HG02798 (cell line): ENCODE measurements around the gene LRRC36.
A peak's percentile ranks its signal among the peaks of the same experiment; 100 is the strongest.

Experiments used
- ATAC-seq: cut with Tn5 transposase; IDR thresholded peaks from one replicate; pipeline ENCODE4 v1.9.1; 2021; ENCODE audit warnings: mild to moderate bottlenecking; ENCODE audit not compliant: unreplicated experiment, poor library complexity

LRRC36 gene, protein sequence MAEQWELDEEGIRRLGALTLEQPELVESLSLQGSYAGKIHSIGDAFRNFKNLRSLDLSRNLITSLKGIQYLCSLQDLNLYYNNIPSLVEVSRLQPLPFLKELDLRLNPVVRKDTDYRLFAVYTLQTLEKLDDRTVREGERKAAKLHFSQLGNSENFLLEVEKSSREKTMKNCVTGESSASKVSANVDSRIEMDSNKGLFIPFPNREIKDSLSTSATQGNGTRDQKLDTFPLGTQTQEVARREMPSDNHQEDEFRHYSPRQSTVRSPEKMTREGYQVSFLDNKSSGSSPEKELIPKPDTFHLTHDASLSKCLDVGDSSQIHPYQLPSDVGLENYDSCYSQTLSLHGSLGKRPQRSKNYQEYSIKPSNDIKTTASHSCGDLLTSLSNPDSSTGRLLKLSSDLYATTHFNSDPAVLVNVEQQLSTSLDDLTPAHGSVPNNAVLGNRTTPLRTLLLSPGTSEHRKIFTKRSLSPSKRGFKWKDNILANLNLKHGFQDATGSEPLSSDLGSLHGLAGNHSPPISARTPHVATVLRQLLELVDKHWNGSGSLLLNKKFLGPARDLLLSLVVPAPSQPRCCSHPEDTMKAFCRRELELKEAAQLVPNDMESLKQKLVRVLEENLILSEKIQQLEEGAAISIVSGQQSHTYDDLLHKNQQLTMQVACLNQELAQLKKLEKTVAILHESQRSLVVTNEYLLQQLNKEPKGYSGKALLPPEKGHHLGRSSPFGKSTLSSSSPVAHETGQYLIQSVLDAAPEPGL

GRCh38 chr16:67326472-67327309 lies at the start of gene LRRC36, which contains the start of gene KCTD19:
TSS of gene LRRC36 (plus strand) at chr16:67326815. CDS start at chr16:67326863, 48 bp downstream.
TSS of gene KCTD19 (minus strand) at chr16:67326741. CDS start at chr16:67326707, 34 bp downstream.
- no peak for ATAC-seq

DNA sequence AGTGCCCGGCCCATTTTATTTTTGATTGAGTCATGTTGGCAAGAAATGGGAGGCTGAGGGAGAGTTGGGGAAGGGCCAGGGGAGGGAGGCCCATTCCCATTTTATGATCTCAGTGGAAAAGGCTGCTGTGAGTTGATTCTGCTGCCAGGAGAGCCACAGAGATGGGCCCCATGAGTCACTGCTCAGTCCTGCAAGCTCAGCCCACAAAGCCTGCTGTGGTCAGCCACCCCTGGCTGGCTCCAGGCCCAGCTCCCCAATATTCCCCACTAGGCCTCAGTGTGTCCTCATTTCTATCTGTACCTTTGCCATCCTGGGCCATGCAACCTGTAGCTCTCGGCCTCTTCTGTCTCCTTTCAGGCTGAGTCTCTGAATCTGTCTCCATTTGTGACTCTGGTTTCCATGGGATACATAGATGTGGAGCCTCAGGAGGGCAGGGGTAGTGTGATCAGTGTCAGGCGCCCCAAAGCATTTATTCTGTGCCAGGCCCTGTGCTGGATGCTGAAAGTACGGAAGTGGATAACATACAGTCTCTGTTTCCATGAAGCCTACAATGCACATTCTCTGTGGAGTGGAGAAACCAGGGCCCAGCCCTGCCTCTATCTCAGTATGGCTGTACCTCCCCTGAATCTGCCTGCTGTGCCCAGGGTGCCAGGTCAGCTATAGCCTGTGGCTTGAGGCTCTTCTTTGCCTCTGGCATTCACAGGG lies 49.2 kb upstream of the LRRC36 start:
- no peak for ATAC-seq

- no peak for ATAC-seq
These were observed 48.4 kb upstream of the LRRC36 start for GRCh38 chr16:67277999-67278772.

- ATAC-seq: peak; percentile 31
These were observed 47.8 kb upstream of the LRRC36 start for GRCh38 chr16:67278773-67279295.

DNA sequence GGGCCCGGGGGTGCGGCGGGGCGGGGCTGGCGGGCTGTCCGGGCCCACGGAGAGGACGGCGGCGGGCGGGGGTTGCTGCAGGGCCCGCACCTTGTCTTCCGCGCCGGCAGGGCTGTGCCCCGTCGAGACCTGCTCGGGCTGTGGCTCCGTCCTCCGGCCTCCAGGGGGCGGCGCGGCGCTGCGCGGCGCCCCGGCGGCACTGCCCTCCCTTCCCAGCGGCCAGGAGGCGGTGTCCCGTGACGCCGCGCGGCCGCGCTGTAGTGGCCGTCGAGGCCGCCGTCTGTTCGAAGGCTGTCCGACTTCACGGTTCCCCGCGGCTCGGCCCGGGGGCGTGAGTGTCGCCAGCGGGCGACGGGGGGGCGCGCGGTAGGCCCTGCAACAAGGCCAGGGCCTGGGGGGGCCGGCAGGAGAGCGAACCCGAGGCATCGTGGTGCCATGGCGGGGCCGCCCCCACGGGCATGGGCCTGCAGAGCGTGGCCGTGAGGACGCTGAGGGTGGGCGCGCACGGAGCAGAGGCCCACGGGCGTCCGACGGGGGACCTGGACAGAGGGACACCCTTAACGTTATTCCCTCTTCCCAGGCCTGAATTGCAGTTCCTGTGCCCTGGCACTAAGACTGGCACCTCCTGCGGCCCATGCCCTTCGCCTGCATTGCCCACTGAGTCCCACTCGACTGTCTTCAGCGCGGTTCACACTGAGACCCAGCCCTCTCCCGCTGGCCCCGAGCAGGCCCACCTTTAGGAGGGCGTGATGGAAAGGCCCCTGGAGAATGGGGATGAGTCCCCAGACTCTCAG lies 47.1 kb upstream of the LRRC36 start, which contains the start of gene PLEKHG4:
PLEKHG4 (plus strand) TSS at position 237 of the 794 bp plus-strand sequence; CDS start at position 750, 513 bp downstream.
- ATAC-seq: peak; percentile 78

GRCh38 chr16:67280090-67281015 lies 46.3 kb upstream of the LRRC36 start:
- ATAC-seq: no peak

DNA sequence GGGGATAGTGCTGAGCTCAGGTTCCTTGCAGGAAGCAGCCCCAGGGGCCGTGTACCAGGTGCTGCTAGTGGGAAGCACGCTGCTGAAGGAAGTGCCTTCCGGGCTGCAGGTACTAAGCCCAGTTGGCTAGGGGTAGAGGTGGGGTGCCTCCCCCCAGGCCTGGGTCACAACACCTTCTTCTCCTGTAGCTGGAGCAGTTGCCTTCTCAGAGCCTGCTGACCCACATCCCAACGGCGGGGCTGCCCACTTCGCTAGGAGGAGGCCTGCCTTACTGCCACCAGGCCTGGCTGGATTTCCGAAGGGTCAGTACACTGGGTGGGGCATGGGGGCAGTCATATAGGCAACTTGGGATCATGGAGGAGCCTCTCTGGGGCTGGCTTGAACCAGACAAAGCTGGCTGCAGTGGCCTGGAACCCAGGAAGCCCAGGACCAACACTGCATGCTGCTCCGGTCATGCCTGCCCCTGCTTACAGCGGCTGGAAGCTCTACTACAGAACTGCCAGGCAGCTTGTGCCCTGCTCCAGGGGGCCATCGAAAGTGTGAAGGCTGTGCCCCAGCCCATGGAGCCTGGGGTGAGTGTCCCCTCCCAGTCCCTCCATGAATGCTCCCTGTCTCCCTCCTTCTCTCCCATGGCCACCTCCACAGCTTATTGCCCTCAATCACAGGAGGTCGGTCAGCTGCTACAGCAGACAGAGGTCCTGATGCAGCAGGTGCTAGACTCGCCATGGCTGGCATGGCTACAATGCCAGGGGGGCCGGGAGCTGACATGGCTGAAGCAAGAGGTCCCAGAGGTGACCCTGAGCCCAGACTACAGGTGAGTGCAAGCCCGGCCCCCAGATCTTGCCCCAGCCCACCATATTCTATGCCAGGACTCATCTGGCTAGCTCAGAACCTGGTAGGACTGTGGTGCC lies 44.8 kb upstream of the LRRC36 start:
- ATAC-seq: no peak

DNA sequence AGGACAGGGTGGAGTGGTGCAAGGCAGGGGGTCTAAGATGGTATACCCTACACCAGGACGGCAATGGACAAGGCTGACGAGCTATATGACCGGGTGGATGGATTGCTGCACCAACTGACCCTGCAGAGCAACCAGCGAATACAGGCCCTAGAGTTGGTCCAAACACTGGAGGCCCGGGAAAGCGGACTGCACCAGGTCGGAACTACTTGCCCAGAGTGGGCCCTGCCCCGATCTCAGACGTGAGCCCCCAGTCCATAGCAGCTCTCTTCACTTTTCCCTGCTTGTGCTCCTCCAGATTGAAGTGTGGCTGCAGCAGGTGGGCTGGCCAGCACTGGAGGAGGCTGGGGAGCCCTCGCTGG lies 44.2 kb upstream of the LRRC36 start:
- no peak for ATAC-seq

DNA sequence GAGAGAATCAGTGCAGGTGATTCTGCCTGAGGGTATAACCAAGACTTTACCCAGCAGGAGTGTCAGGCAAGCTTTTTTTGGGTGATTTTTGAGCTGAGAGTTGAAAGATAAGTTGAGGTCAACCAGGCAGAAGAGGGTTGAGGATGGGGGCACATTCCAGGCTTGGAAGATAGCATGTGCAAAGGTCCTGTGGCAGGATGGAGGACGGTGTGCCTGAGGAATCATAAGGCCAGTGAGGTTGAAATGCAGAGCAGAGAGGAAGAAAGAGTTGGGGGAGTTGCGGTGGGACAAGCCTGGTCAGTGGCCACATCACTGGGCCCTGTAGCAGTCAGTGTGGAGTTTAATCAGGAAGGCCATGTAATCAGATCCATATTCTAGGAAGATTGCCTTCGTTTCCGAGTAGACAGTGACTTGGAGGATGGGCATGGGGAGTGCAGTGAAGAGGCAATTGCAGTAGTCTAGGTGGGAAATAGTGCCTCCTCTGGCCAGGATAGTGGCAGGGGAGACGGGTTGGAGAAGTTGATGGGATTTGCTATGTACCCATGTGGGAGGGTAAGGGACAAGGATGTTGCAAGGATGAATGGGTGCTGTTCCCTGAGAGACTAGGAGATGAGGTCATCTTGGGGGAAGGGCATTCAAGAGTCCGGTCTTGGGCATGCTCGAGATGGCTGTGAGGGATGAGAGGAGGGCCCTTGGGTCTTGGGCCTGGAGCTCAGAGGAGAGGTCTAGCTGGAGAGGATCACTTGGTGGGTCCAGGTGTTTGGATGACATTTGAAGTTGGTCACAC lies 43.4 kb upstream of the LRRC36 start:
- ATAC-seq: no peak

DNA sequence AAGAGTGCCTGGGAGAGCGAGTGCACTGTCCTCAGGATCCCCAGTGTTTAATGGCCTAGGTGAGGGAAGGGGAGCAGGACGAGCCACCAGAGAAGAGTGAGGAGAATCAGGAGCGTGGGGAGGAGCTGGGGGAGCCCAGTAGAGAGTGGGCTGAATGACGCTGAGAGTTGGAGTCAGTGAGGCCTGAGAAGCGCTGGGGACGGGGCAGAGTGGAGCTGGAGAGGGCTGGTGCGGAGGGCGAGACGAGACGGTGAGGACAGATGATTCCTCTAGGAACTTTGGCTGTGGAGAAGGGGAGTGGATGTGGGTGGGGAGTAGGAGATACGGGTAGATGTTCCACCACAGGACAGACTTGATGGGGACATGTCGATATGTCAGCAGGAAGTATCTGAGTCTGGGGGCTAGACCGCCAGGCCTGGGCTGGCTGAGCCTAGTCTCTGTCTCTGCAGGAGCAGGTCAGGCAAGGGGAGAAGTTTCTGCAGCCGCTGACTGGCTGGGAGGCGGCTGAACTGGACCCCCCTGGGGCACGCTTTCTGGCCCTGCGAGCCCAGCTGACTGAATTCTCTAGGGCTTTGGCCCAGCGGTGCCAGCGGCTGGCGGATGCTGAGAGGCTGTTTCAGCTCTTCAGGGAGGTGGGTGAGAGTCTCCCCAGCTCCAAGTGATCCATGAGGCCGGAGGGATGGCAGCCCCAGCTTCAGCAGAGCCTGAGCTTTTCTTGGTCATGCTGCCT lies 42.6 kb upstream of the LRRC36 start:
- no peak for ATAC-seq

GRCh38 chr16:67284699-67285646 lies 41.6 kb upstream of the LRRC36 start:
- no peak for ATAC-seq

DNA sequence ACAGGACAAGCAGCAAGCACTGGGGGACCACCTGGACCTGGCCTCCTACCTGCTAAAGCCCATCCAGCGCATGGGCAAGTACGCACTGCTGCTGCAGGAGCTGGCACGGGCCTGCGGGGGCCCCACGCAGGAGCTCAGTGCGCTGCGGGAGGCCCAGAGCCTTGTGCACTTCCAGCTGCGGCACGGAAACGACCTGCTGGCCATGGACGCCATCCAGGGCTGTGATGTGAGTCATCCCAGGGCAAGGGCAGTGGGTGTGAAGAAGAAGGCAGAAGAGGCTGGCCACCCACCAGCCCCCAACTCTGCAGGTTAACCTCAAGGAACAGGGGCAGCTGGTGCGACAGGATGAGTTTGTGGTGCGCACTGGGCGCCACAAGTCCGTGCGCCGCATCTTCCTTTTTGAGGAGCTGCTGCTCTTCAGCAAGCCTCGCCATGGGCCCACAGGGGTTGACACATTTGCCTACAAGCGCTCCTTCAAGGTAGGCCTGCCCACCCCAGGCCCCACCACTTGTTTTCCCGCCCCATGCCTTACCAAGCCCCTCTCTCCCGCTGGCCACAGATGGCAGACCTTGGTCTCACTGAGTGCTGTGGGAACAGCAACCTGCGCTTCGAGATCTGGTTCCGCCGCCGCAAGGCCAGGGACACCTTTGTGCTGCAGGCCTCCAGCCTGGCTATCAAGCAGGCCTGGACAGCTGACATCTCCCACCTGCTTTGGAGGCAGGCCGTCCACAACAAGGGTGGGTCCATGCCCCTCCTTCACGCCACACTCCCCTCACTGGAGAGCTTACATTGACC lies 40.0 kb upstream of the LRRC36 start:
- ATAC-seq: no peak

DNA sequence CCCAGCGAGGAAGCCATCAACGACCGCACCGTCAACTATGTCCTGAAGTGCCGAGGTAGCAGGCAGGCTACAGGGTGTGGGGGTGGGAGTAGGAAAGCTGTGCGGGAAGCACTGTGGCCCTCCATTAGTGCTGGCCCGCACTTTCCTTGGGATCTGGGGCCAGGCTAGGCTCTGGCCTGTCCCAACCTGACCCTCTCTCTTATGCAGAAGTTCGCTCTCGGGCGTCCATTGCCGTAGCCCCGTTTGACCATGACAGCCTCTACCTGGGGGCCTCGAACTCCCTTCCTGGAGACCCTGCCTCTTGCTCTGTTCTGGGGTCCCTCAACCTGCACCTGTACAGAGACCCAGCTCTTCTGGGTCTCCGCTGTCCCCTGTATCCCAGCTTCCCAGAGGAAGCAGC lies 38.7 kb upstream of the LRRC36 start:
- ATAC-seq: no peak
